ENCODE measurements around the gene TGIF2. TPM values are rescaled to one million over a fixed set of nuclear protein-coding genes. Genes with fewer than 3 reads are reported as not detected.

The TGIF2 gene
- 10 to 100 TPM; 10.6 to 12.7 (median 12.3) TPM for total RNA-seq

DNA sequence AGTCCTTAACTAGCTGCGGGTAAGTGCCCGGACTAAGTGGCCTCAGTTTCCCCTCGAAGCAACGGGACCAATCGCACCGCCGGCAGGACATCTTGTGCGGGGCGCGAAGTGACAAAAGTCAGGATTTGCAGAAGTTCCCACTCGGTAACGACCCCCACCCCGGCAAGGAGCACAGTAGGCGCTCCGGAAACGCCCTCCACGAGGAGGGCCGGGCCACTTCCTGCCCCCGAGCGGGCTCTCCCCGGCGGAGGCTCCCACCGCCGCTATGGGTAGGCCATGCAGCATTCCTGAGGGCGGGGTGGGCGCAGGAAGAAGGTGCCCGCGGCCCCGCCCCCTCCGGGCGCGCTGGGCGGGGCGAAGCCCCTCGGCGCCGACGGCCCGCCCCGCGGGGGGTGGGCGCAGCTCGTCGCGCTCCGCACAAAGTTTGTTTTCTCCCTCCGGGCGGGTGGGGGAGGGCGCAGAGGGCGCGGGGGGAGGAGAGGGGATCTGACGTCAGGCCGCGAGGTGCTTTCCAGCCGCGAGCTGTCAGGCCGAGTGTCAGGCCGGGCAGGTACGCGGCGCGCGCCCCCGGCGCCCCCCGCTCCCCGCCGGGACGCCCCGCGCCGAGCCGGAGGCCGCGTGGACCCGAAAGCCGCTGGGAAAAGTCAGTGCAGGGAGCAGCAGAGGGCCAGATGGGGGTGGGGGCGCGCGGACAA is at the start of gene TGIF2:
TGIF2 (plus strand) TSS at position 495 of the 695 bp plus-strand sequence. CDS start 5,178 bp downstream, outside the sequence.
- TF ChIP-seq, protein P1, sequence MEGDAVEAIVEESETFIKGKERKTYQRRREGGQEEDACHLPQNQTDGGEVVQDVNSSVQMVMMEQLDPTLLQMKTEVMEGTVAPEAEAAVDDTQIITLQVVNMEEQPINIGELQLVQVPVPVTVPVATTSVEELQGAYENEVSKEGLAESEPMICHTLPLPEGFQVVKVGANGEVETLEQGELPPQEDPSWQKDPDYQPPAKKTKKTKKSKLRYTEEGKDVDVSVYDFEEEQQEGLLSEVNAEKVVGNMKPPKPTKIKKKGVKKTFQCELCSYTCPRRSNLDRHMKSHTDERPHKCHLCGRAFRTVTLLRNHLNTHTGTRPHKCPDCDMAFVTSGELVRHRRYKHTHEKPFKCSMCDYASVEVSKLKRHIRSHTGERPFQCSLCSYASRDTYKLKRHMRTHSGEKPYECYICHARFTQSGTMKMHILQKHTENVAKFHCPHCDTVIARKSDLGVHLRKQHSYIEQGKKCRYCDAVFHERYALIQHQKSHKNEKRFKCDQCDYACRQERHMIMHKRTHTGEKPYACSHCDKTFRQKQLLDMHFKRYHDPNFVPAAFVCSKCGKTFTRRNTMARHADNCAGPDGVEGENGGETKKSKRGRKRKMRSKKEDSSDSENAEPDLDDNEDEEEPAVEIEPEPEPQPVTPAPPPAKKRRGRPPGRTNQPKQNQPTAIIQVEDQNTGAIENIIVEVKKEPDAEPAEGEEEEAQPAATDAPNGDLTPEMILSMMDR (IDR thresholded peaks at IDR 0.05; ENCODE audit: low read depth), result no peak

DNA sequence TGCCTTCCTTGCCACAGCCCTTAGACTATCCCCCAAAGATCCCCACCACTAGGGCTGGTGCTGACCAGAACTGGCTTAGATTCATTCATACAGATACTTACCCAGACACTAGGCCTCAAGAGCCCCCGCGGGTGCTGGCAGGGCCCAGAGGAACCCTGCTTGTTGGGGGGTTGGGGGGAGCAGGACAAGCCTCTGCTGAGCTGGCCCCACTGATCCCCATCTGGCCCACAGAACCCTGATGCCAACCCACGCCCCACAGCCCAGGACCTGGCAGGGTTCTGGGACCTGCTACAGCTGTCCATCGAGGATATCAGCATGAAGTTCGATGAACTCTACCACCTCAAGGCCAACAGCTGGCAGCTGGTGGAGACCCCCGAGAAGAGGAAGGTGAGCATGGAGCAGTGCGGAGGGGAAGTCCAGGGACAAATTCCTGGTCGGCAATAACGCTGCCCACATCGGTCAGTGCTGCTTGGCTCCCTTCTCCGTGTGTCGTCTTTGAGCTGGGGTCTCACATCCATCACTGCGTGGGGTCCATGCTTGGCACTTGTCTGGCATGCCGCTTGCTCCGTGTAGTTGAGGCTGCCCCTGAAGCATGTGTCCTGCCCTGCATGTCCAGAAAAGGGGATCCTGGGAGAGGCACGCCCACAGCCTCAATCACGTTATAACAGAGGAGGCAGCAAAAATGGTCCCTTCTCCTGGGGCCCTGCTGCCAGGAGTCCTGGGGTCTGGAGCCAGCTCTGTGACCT is 47.6 kb upstream of the TGIF2 start:
- TF ChIP-seq, protein P1 (IDR thresholded peaks at IDR 0.05; ENCODE audit: low read depth), result no peak

DNA sequence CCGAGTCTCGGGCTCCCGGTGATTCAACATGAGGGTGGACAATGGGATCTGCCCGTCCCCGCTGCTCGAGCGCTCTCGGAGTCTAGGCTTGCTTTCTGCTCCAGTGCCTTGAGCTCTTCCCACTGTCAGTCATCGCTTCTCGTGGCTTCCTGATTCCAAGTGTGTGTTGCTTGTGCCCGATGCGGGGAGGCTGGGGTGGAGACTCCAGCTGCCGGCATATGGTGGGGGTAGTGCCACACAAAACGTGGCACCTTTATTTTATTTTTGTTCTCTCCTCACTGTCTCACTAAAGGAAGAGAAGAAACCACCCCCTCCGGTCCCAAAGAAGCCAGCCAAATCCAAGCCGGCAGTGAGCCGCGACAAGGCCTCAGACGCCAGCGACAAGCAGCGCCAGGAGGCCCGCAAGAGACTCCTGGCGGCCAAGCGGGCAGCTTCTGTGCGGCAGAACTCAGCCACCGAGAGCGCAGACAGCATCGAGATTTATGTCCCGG is 46.8 kb upstream of the TGIF2 start:
- TF ChIP-seq, protein P1 (IDR thresholded peaks at IDR 0.05; ENCODE audit: low read depth), result no peak

DNA sequence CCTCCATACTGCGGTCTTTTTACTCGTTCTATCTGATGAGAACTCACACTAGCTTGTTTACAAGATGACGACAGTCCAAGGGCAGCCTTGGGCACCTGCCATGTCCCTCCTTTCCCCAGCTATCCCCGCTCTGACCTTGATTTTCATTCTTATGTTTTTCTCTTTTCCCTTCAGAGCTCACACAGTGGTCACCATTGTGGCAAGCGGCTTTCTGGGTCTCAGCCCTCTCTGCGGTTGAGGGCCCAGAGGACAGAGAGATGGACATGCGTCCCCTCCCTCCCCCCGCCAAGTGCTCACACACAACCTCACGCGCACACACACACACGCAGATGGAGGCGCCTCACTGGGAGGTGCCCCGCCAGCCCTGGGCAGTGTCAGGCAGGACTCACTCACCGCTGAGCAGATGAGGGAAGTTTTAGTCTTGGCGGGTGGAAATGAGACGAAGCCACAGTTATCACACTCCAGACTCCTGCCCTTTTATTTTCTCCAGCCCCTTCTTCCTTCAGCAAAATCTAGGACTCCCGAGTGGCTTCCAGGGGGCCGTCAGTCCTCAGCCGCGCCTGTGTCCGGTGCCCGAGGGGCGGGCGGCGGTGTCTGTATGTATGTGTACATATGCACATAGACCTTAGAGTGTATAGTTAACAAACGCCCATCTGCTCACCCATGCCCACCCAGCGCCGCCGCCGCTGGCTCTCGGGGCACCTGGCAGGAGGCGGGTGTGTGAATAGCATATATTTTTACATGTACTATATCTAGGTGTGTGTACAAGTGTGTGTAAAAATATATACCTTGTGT is 45.9 kb upstream of the TGIF2 start:
- TF ChIP-seq, protein P1 (IDR thresholded peaks at IDR 0.05; ENCODE audit: low read depth), result no peak

DNA sequence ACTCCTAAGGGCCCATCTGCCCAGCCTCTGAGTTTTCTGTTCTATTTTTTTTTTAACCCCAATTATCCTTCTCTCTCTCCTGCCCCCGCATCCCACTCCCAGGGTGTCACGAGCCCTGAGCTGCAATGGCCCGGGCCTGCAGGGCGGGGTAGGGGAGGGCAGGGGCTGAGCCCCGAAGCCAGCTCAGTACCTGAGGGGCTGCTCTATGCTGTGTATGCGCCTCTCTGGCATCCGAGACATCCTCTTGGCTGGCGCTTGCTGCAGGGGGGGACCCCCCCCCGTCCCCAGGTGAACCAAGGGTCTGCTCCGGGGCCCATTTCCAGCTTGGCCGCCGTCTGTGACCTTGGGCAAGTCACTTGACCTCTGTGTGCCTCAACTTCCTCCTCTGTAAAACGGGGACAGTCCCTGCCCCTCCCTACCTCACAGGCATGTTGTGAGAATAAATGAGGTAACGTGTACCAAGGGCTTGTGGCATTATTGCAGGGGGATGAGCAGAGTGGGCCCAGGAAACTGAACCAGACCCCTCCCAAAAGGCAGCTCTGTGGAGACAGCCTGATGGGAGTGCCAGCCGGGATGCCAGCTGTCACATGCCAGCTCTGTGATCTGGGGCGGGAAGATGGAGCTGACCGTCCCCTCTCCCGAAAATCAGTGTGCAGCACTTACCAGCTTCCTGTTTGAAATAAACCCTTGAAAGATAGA is 45.1 kb upstream of the TGIF2 start:
- TF ChIP-seq, protein P1 (IDR thresholded peaks at IDR 0.05; ENCODE audit: low read depth), result no peak

DNA sequence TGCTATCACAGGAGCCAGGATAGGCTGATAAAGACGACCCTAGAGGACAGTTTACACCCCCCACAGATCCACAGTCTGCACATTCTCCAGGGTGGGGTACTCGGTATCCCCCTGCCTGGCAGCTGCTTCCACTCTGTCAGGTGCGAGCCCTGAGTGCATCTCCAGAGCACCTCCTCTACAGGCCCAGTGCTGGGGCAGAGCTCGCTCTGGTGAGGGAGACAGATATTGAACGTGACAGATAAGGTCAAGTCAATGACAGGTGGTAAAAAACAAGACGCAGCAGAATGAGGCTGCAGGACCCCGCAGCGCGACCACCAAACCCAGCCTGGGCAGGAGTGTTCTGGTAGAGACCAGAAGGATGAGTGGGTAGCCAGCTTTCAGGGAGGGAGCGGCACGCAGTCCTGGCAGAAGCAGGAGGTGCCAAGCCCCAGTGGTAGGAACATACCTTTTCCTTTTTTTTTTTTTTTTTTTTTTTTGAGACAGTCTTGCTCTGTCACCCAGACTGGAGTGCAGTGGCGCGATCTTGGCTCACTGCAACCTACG is 44.5 kb upstream of the TGIF2 start:
- TF ChIP-seq, protein P1 (IDR thresholded peaks at IDR 0.05; ENCODE audit: low read depth), result no peak

Data from subcutaneous adipose tissue (tissue), 4 donors.